Panc1 (cell line): ENCODE measurements around the gene NGB. TPM values are rescaled to one million over a fixed set of nuclear protein-coding genes. Genes with fewer than 3 reads are reported as not detected.

Experiments
- ATAC-seq: fragments of 200-7000 bp; cut with Tn5 transposase; 2 replicates; pipeline ENCODE4 v1.9.1; 2020; ENCODE audit warnings: mild to moderate bottlenecking, moderate library complexity
- BruUV-seq: library from RNA; stranded (reverse); fragments of 400-500 nt; replicated peaks from 2 replicates; lab custom pipeline; 2021; lab: Mats Ljungman, UMichigan
- CTCF ChIA-PET: fragments of 300-600 bp; sonication (Branson Sonifier 250); formaldehyde crosslinking; loops from one replicate; lab custom pipeline; 2022; ENCODE audit warnings: antibody characterized with exemption; lab: Charles Lee
- POLR2A ChIA-PET: fragments of 300-600 bp; sonication (Branson Sonifier 250); formaldehyde crosslinking; loops from one replicate; lab custom pipeline; 2022; ENCODE audit warnings: antibody characterized with exemption; lab: Charles Lee
- DNase-seq: peaks from one replicate; pipeline ENCODE4 v3.0.0-alpha.2; 2010; ENCODE audit warnings: low read depth, low spot score
- H3K27ac ChIP-seq: 2 replicates; pipeline ENCODE4 v1.5.1; 2011; ENCODE audit warnings: mild to moderate bottlenecking, low read length, inconsistent platforms
- H3K27me3 ChIP-seq: fragments of 200-500 bp; sonication (Bioruptor generic); 2 replicates; pipeline ENCODE4 v1.6.0; 2014; ENCODE audit warnings: low read length, inconsistent platforms; ENCODE audit not compliant: control insufficient read depth, insufficient read depth
- H3K36me3 ChIP-seq: fragments of 200-500 bp; sonication (Bioruptor generic); 2 replicates; pipeline ENCODE4 v1.5.1; 2014; ENCODE audit warnings: inconsistent platforms, mild to moderate bottlenecking, low read length, moderate library complexity; ENCODE audit not compliant: control insufficient read depth, insufficient read depth
- H3K4me1 ChIP-seq: 2 replicates; pipeline ENCODE4 v1.5.1; 2011; ENCODE audit warnings: inconsistent platforms, mild to moderate bottlenecking, low read length, moderate library complexity; ENCODE audit not compliant: control insufficient read depth, insufficient read depth
- H3K4me3 ChIP-seq, 2 experiments: 2 replicates each; pipeline ENCODE4 v1.5.1; 2011 to 2012; ENCODE audit warnings: low read depth in 2 of 2, low read length in 2 of 2, mild to moderate bottlenecking in 2 of 2, inconsistent platforms in 1 of 2, moderate library complexity in 1 of 2
- H3K9me3 ChIP-seq: fragments of 200-500 bp; sonication (Bioruptor generic); 2 replicates; pipeline ENCODE4 v1.5.1; 2014; ENCODE audit warnings: low read depth, mild to moderate bottlenecking, inconsistent platforms, low read length, moderate library complexity; ENCODE audit not compliant: control insufficient read depth, insufficient read depth
- CTCF ChIP-seq: fragments of 450-650 bp; IDR thresholded peaks from 2 replicates; pipeline ENCODE4 v1.5.1; 2017; ENCODE audit warnings: mild to moderate bottlenecking
- POLR2AphosphoS5 ChIP-seq: IDR thresholded peaks from 2 replicates; pipeline ENCODE4 v1.6.1; 2012; ENCODE audit warnings: mild to moderate bottlenecking, low read depth, low read length, moderate library complexity
- REST ChIP-seq, 2 experiments: IDR thresholded peaks; 2 replicates each; pipeline ENCODE4 v1.6.1; 2011 to 2012; ENCODE audit warnings: low read depth in 2 of 2, control low read depth in 1 of 2, low read length in 1 of 2, mild to moderate bottlenecking in 1 of 2, moderate library complexity in 1 of 2; ENCODE audit not compliant: insufficient read depth in 1 of 2
- SIN3A ChIP-seq: IDR thresholded peaks from 2 replicates; pipeline ENCODE4 v1.6.1; 2012; ENCODE audit warnings: low read depth, mild to moderate bottlenecking, low read length, moderate library complexity, borderline replicate concordance; ENCODE audit not compliant: insufficient read depth
- TCF7L2 ChIP-seq: IDR thresholded peaks from 2 replicates; pipeline ENCODE4 v1.6.1; 2011; ENCODE audit warnings: mild to moderate bottlenecking, low read depth, low read length, inconsistent platforms
- in situ Hi-C: cut with HindIII; loops from 2 replicates; pipeline ENCODE4 v1.10.0; 2016; ENCODE audit warnings: low sequenced_read_pairs, low pct_unique_long_range_greater_than_20kb
- intact Hi-C: fragments of 100-400 bp; cut with micrococcal nuclease; formaldehyde crosslinking; loops from one replicate; pipeline ENCODE4 v1.10.0; 2022; ENCODE audit not compliant: unreplicated experiment
- total RNA-seq: library from RNA; stranded (reverse); gene quantifications from one replicate; pipeline ENCODE4 v1.2.1, GENCODE V29; 2021; ENCODE audit not compliant: unreplicated experiment

The NGB gene
- total RNA-seq, 1 experiment from 2014 or later: not detected

DNA sequence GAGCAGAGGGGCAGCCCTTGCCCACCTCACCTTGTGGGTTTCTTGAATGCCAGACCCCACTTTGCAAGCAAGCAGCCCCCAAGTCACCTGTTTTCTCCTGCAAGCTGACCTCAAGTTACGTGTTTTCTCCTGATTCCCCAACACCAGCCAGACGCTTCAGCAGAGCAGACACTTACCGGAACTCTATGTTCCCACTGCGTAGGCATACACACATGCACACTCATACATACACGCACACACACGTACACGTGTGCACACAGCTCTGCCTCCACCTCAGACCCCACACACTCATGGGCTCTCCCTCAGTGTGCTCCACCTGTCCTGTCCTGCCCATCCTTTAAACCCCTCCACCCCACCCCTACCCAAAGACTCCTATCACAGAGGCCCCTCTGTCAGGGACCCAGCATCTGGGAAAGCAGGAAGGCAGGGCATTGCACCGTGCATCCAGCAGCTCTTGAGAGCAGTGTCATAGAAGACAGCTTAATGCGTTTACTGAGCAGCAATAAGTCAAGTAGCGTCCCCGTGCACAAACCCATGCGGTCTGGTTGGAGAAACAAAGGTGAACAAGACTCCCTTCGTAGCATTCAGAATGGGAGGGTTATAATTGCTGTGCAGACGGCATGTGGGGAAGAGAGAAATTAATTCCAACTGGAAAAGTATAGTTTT, 45.0 kb downstream of the NGB start:
- no peaks in the 10 kb centered on the region for H3K4me1 ChIP-seq
- H3K4me3 ChIP-seq: no peak overlapping the region
- H3K27me3 ChIP-seq: no peaks in the 10 kb centered on the region
- ATAC-seq (no peak), DNase-seq (no peak)
- intact Hi-C loops (no loop called here), in situ Hi-C loops (no loop called here)
- TF ChIP-seq REST (IDR thresholded peaks at IDR 0.05; ENCODE audit: insufficient read depth in 1 of 2, low read depth in 2 of 2, low read length in 1 of 2): no peak
- TF ChIP-seq CTCF: no peak
- TF ChIP-seq SIN3A: no peak
- TF ChIP-seq TCF7L2: no peak
- no peak for TF ChIP-seq POLR2AphosphoS5
- no peaks in the 10 kb centered on the region for H3K36me3 ChIP-seq
- POLR2A ChIA-PET: no interaction called here
- H3K9me3 ChIP-seq: no peaks in the 10 kb centered on the region
- H3K27ac ChIP-seq: no peak overlapping the region
- no TSS peak for BruUV-seq
- CTCF ChIA-PET: no interaction called here

- Histone ChIP-seq H3K4me3 (no peak overlapping the region), H3K4me1 (no peaks in the 10 kb centered on the region), H3K27me3 (no peaks in the 10 kb centered on the region), H3K9me3 (no peaks in the 10 kb centered on the region), H3K27ac (no peak overlapping the region), H3K36me3 (no peaks in the 10 kb centered on the region)
- ATAC-seq (no peak), DNase-seq (no peak)
- no TSS peak for BruUV-seq
- CTCF ChIA-PET: no interaction called here
- no peak for TF ChIP-seq POLR2AphosphoS5
- TF ChIP-seq CTCF: no peak
- no peak for TF ChIP-seq REST (IDR thresholded peaks at IDR 0.05; ENCODE audit: insufficient read depth in 1 of 2, low read depth in 2 of 2, low read length in 1 of 2)
- no peak for TF ChIP-seq TCF7L2
- TF ChIP-seq SIN3A: no peak
- intact Hi-C loops (no loop called here), in situ Hi-C loops (no loop called here)
- POLR2A ChIA-PET: no interaction called here
These were observed 45.8 kb downstream of the NGB start for GRCh38 chr14:77225254-77225653.
